ENCODE results near the gene MOAP1.
"Not testable (repeated sequence)": the region's sequence is repeated elsewhere in the genome, so short reads cannot be mapped to it uniquely, and the experiment has no call there.

MOAP1 gene

DNA sequence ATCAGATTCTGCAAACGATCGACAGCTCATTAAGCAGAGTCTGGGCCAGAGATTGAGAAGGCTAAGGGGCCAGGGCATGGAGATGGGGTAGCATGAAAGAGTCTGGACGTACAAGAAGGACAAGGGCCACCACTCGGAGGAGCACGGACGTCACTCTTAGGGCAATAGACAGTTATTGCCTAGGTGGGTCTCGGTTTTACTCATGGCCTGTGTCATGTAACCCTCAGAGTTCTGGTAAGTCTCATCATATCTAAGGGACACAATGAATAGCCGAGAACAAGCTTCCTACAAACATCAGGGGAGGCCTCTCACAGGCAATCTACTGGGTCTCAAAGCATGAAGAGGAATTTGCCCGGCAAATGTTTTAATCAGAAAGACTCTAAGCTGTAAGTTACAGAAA lies 38.6 kb downstream of the MOAP1 start:
- no peak for DNase-seq (ENCODE audit: low spot score)

DNA sequence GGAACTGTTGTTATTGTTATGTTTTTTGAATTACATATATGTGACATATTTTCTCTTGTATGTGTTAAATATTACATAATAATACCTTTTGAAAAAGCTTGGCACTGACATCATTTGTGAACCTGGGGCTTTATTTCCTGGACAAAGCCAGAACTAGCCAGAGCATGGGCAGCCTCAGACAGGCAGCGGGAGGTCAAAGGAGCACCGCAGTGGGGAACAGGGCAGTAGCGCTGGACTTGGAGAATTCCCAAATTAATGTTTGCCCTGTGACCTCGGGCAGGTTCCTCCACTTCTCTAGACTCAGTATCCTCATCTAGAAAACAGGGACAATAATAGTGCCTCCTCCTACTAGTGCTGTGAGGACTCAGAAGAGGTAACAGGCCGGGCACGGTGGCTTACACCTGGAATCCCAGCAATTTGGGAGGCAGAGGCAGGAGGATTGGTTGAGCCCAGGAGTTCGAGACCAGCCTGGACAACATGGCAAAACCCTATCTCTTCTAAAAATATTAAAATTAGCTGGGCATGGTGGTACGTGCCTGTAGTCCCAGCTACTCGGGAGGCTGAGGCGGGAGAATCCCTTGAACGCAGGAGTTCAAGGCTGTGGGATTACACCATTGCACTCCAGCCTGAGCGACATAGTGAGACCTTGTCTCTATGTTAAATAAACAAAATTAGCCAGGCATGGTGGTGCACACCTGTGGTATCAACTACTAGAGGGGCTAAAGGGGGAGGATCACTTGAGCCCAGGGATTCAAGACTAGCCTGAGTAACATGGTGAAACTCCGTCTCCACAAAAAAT lies 41.6 kb downstream of the MOAP1 start:
- DNase-seq (ENCODE audit: low spot score): no peak

DNA sequence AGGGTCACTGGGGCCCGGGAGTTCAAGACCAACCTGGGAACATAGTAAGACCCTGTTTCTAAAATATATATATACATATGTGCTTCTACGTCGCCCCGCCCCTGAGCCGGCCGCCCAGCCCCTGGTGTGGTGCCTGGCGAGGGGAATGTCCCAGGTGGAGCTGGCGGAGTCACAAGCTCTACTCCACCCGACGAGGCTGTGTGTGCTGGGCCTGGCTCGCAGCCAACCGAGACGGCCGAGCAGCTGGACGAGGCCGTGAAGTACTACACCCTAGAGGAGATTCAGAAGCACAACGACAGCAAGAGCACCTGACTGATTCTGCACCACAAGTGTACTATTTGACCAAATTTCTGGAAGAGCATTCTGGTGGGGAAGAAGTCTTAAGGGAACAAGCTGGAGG lies 46.8 kb downstream of the MOAP1 start:
- DNase-seq (ENCODE audit: low spot score): peak; percentile 49

DNA sequence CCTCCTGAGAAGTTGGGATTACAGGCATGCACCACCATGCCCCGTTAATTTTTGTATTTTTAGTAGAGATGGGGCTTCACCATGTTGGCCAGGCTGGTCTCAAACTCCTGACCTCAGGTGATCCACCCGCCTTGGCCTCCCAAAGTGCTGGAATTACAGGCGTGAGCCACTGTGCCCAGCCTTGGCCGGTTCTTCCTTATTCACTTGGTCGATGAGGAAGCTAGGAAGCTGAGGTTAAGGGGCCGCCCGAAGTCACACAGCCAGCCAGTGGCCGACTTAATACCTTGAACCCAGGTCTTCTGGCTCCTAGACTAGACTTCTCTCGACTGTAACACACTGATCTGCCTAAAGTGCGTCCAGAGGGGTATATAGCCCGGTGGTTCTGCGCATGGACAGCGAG lies 48.2 kb downstream of the MOAP1 start:
- DNase-seq (ENCODE audit: low spot score): not testable (repeated sequence)

DNA sequence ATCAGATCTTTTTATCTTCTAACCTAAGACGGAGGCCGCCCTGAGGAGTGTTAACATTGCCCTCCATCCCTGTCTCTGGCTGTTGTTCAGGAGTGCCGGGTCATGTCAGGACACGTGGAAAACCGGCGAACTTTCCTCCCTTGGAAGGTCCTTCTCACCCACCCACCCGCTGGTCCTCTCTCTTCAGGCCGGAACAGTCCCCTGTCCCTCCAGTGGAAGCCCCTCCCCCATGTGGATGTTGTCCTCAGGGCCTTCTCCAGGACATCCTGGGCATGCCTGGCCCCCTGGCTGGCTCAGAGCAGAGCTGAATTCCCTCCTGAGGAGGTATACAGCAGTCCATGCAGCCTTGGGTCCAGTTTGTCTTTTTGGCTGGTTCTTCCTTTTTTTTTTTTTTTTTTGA lies 48.7 kb downstream of the MOAP1 start:
- no peak for DNase-seq (ENCODE audit: low spot score)

DNA sequence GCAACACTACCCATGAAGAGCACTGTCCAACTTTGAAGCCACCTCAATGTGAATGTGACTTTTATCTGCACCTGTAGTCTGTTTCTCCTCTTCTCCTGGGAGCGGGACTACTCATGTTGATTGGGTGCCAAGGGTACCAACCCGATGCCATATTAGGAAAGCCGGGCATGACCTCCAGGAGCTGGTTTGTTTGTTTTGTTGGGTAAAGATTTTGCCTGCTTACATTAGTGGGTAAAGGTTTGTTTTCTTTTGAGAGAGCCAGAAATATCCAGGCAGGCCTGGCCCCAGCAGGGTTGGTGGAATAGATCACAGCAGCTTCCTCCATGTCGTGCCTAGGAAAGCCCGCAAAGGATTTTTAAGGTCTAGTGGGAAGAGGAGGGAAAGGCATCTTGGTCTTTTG lies 49.3 kb downstream of the MOAP1 start:
- no peak for DNase-seq (ENCODE audit: low spot score)

DNA sequence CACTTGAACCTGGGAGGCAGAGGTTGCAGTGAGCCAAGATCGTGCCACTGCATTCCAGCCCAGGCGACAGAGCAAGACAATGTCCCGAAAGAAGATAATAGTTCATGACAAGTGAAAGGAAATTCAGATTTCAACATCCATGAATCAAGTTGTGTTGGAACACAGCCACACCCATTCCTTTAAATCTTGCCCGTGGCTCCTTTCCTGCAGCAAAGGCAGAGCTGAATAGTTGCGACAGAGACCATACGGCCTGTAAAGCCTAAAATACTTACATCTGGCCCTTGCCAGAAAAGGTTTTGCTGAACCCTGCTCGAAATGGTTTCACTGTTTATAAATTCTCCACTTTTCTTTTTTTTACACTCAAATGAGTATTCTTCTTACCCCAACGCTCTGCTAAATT lies 51.2 kb downstream of the MOAP1 start:
- DNase-seq (ENCODE audit: low spot score): no peak

DNA sequence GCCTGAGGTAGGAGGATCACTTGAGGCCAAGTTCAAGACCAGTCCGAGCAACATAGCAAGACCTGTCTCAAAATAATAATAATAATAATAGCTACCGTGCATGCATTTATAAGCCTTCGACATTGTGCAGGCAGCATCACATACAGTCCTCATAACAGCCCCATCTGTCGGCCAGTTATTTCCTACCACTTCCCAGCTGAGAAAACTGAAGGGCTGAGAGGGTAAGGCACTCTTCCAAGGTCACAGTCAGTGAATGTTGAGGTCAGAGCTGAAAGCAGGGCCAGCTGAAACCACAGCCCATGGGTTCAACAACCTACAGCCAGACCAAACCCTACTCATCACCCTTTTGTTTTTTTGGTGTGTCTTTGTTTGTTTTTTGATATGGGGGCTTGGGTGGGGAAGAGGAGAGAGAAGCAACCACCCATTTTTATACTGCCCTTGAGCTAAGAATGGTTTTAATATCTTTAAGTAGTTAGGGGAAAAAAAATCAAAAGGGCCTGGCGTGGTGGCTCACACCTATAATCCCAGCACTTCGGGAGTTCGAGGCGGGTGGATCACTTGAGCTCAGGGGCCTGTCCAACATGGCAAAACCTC lies 52.1 kb downstream of the MOAP1 start:
- peak; percentile 52 for DNase-seq (ENCODE audit: low spot score)

All from SW480 (cell line).